Motor neuron (in vitro differentiated cells): Measurements from ENCODE around the gene CLDN4. TPM values are rescaled to one million over a fixed set of nuclear protein-coding genes. Genes with fewer than 3 reads are reported as not detected.
"Not testable (repeated sequence)": the region's sequence is repeated elsewhere in the genome, so short reads cannot be mapped to it uniquely, and the experiment has no call there.

ENCODE experiments used
- ATAC-seq, 8 experiments: fragments of 200-7000 bp; cut with Tn5 transposase; replicated peaks in 6 of 8; 2 replicates each; pipeline ENCODE4 v1.8.0; 2021; ENCODE audit warnings: mild to moderate bottlenecking in 8 of 8, moderate library complexity in 8 of 8
- H3K27ac ChIP-seq, 2 donors: fragments of 250-450 bp; sonication (Bioruptor Pico); 2 replicates each; pipeline ENCODE4 v1.9.0; 2021; ENCODE audit warnings: antibody characterized with exemption in 2 of 2, mild to moderate bottlenecking in 2 of 2, moderate library complexity in 1 of 2
- H3K4me1 ChIP-seq, 2 donors: fragments of 250-450 bp; sonication (Bioruptor Pico); replicated peaks in 1 of 2; 2 replicates each; pipeline ENCODE4 v1.6.1; 2021; ENCODE audit warnings: antibody characterized with exemption in 2 of 2, mild to moderate bottlenecking in 2 of 2, moderate library complexity in 1 of 2
- H3K4me3 ChIP-seq, 5 donors: fragments of 250-450 bp; sonication (Bioruptor Pico); 2 replicates each; pipeline ENCODE4 v1.9.0; 2021; ENCODE audit warnings: antibody characterized with exemption in 5 of 5, mild to moderate bottlenecking in 5 of 5, moderate library complexity in 4 of 5
- WGBS, 10 experiments: fragments of 450-650 bp; shearing (Covaris generic); methylation state at CpG; one replicate each; pipeline ENCODE4 v1.0.0; 2022; 5-methylcytosine and 5-hydroxymethylcytosine counted together
- in situ Hi-C, 9 experiments: fragments of 400-800 bp; cut with MboI; loops; one replicate each; pipeline ENCODE4 v1.15.0; 2021; ENCODE audit warnings: low sequenced_read_pairs in 9 of 9, low pct_unique_long_range_greater_than_20kb in 2 of 9; ENCODE audit not compliant: unreplicated experiment in 9 of 9
- total RNA-seq, 8 experiments: library from RNA; unstranded; fragments of 300-600 nt; gene quantifications; 2 replicates each; pipeline versions ENCODE4 v1.2.3 to v1.2.4, GENCODE V29; 2022

CLDN4 gene
- total RNA-seq, 8 experiments from 2014 or later: 0.17 to 2.7 (median 1.3) TPM

- Histone ChIP-seq H3K4me1 (peaks cover 12 to 39% of the 10 kb centered on the region in 2 donors), H3K4me3 (no peak overlapping the region), H3K27ac (no peak overlapping the region)
- ATAC-seq: no peak
- in situ Hi-C loops: no loop called here
- WGBS, 10 experiments: 60 to 100% (median 83%) methylated on average over 1 to 2 of the region's 5 CpGs; no CpG with 5 or more reads in 5 of the 10 experiments
Measured at GRCh38 chr7:73828972-73829371, 1.8 kb upstream of the CLDN4 start.

- ATAC-seq: no peak
- Histone ChIP-seq H3K4me3 (no peak overlapping the region), H3K27ac (no peak overlapping the region), H3K4me1 (peaks cover 12 to 39% of the 10 kb centered on the region in 2 donors)
- in situ Hi-C loops: no loop called here
- WGBS, 10 experiments: 20 to 100% (median 80%) methylated on average over 1 to 2 of the region's 7 CpGs; no CpG with 5 or more reads in 5 of the 10 experiments
Measured at GRCh38 chr7:73829505-73829904, 1.3 kb upstream of the CLDN4 start.

- no peak overlapping the region for H3K4me3 ChIP-seq
- peaks cover 12 to 39% of the 10 kb centered on the region in 2 donors for H3K4me1 ChIP-seq
- H3K27ac ChIP-seq: peak overlapping the region in 1 of 2 donors; percentile 32
- 47 to 90% (median 69%) methylated on average over 2 to 8 of the region's 13 CpGs; no CpG with 5 or more reads in 4 of the 10 experiments for WGBS, 10 experiments
- in situ Hi-C loops: no loop called here
- ATAC-seq: no peak
Measured at GRCh38 chr7:73829921-73830680, 695 bp upstream of the CLDN4 start.

- peaks cover 12 to 39% of the 10 kb centered on the region in 2 donors for H3K4me1 ChIP-seq
- no peak overlapping the region for H3K27ac ChIP-seq
- H3K4me3 ChIP-seq: no peak overlapping the region
- no peak for ATAC-seq
- in situ Hi-C loops: no loop called here
- 65 to 100% (median 87%) methylated on average over 3 to 9 of the region's 16 CpGs; no CpG with 5 or more reads in 3 of the 10 experiments for WGBS, 10 experiments
Measured at GRCh38 chr7:73831584-73831833, 713 bp downstream of the CLDN4 start.

- H3K27ac ChIP-seq: no peak overlapping the region
- H3K4me1 ChIP-seq: peaks cover 12 to 39% of the 10 kb centered on the region in 2 donors
- in situ Hi-C loops: no loop called here
- ATAC-seq: peak in 2 of 8 experiments; percentile 32 to 60
- 0 to 100% (median 50%) methylated on average over 1 to 4 of the region's 16 CpGs; no CpG with 5 or more reads in 3 of the 10 experiments for WGBS, 10 experiments
- no peak overlapping the region for H3K4me3 ChIP-seq
Measured at GRCh38 chr7:73831834-73832651, 1.2 kb downstream of the CLDN4 start.

- ATAC-seq: no peak
- peaks cover 12 to 34% of the 10 kb centered on the region in 2 donors for H3K4me1 ChIP-seq
- WGBS, 10 experiments: 0 to 90% (median 80%) methylated on average over 1 to 6 of the region's 13 CpGs; no CpG with 5 or more reads in 4 of the 10 experiments
- H3K27ac ChIP-seq: no peak overlapping the region
- in situ Hi-C loops: no loop called here
- H3K4me3 ChIP-seq: no peak overlapping the region
Measured at GRCh38 chr7:73832806-73833205, 2.0 kb downstream of the CLDN4 start.

GRCh38 chr7:73833251-73833919, 2.6 kb downstream of the CLDN4 start:
- H3K4me1 ChIP-seq: peaks cover 6 to 29% of the 10 kb centered on the region in 2 donors
- no peak overlapping the region for H3K27ac ChIP-seq
- WGBS, 10 experiments: 79 to 100% (median 100%) methylated on average over 1 to 3 of the region's 13 CpGs; no CpG with 5 or more reads in 4 of the 10 experiments
- no peak overlapping the region for H3K4me3 ChIP-seq
- ATAC-seq: no peak
- in situ Hi-C loops: no loop called here

GRCh38 chr7:73834626-73835191, 3.9 kb downstream of the CLDN4 start:
- WGBS, 10 experiments: 100% methylated on average over 1 of the region's 11 CpGs; no CpG with 5 or more reads in 9 of the 10 experiments
- no peak for ATAC-seq

GRCh38 chr7:73837167-73837566, 6.4 kb downstream of the CLDN4 start:
- ATAC-seq, in situ Hi-C loops: not testable (repeated sequence)

More at GRCh38 chr7:73834626-73835191, 3.9 kb downstream of the CLDN4 start:
- Histone ChIP-seq H3K27ac (no peak overlapping the region), H3K4me3 (no peak overlapping the region), H3K4me1 (peaks cover 4 to 27% of the 10 kb centered on the region in 2 donors)
- in situ Hi-C loops: no loop called here

GRCh38 chr7:73838642-73839041, 7.8 kb downstream of the CLDN4 start:
- ATAC-seq: no peak
- no peak overlapping the region for H3K27ac ChIP-seq
- no peak overlapping the region for H3K4me3 ChIP-seq
- in situ Hi-C loops: no loop called here
- H3K4me1 ChIP-seq: peaks cover 0 to 3% of the 10 kb centered on the region in 2 donors
- WGBS, 10 experiments: 65 to 100% (median 67%) methylated on average over 1 to 3 of the region's 6 CpGs; no CpG with 5 or more reads in 5 of the 10 experiments

More at GRCh38 chr7:73837167-73837566, 6.4 kb downstream of the CLDN4 start:
- not testable (repeated sequence) for H3K27ac ChIP-seq, H3K4me1 ChIP-seq, H3K4me3 ChIP-seq

GRCh38 chr7:73839290-73839689, 8.5 kb downstream of the CLDN4 start:
- in situ Hi-C loops: no loop called here
- Histone ChIP-seq H3K27ac (no peak overlapping the region), H3K4me3 (no peak overlapping the region), H3K4me1 (peaks cover 0 to 3% of the 10 kb centered on the region in 2 donors)
- ATAC-seq: no peak
- 84 to 100% (median 93%) methylated on average over 3 to 7 of the region's 7 CpGs; no CpG with 5 or more reads in 5 of the 10 experiments for WGBS, 10 experiments

- 81 to 100% (median 93%) methylated on average over 1 to 4 of the region's 22 CpGs; no CpG with 5 or more reads in 5 of the 10 experiments for WGBS, 10 experiments
Measured at GRCh38 chr7:73839743-73840714, 9.2 kb downstream of the CLDN4 start.

More at GRCh38 chr7:73839743-73840714, 9.2 kb downstream of the CLDN4 start:
- Histone ChIP-seq H3K4me3 (no peak overlapping the region), H3K27ac (no peak overlapping the region), H3K4me1 (peaks cover 0 to 3% of the 10 kb centered on the region in 2 donors)
- in situ Hi-C loops: no loop called here
- ATAC-seq: no peak
